Measurements from ENCODE around the gene AMZ1.

GRCh38 chr7:2732388-2732787 is 44.4 kb downstream of the AMZ1 start:
- TF ChIP-seq CTCF (IDR thresholded peaks at IDR 0.05): no peak
- TF ChIP-seq POLR2A (IDR thresholded peaks at IDR 0.05): no peak
